ENCODE results near the gene CXCR4.

DNA sequence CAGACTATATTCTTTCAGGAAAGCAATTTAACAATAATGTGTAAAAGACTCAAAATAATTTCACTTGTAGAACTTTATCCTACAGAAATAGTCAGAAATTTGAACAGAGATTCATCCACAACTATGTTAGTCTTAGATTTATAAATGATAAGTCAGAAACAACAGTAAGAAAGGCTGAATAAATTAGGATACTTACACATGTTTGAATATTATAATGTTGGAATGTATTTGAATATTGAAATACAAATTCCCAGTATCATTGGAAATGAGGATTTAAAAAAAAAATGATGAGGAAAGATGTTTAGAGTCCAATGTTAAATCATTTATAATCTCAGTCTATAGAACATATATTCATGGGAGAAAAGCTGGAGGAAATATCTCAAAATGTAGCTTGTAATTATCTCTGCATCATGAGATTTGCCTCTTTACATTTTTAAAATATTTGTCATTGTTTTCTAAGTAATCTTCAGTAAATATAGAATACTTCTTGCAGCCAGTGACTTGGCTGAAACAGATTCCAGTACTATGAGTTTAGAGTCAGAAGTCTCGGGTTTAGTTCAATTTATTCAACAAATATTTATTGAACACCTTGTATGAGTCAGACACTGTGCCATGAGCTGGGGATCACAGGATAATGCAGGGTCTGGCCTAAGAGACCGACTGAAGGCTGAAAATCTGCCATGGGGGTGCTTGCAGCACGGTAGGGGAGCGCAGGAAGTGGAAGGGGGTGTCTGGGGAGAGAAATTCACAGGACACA is 32.3 kb downstream of the CXCR4 start:
- TF ChIP-seq SNRNP70 (optimal IDR thresholded peaks at IDR 0.05; ENCODE audit: low read depth, low read length), result no peak
- TF ChIP-seq, protein P1, sequence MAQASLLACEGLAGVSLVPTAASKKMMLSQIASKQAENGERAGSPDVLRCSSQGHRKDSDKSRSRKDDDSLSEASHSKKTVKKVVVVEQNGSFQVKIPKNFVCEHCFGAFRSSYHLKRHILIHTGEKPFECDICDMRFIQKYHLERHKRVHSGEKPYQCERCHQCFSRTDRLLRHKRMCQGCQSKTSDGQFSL (CRISPR knock-in tag; IDR thresholded peaks at IDR 0.05), result no peak
- TF ChIP-seq, protein P1 (tag; IDR thresholded peaks at IDR 0.05), result no peak
- no peak for TF ChIP-seq TSC22D4 (tag; IDR thresholded peaks at IDR 0.05)
- TF ChIP-seq TAF1 (IDR thresholded peaks at IDR 0.05; ENCODE audit: control insufficient read depth, extremely low read depth, insufficient read depth, low read length, severe bottlenecking), result no peak
- no peak for TF ChIP-seq ZNF253 (CRISPR knock-in tag; conservative IDR thresholded peaks at IDR 0.05)

All from K562 (cell line).